NCI-H446 (cell line): ENCODE results near the gene HYAL4.

Experiments used
- DNase-seq, 2 experiments: peaks; one replicate each; lab custom pipeline; 2025; lab: John Stamatoyannopoulos, UW

HYAL4 gene

GRCh38 chr7:123916240-123916724 is 71.3 kb downstream of the HYAL4 start:
- DNase-seq: no peak

- DNase-seq: no peak
Observed at GRCh38 chr7:123917878-123918277, 72.9 kb downstream of the HYAL4 start.

- no peak for DNase-seq
Observed at GRCh38 chr7:123918309-123918708, 73.3 kb downstream of the HYAL4 start.

GRCh38 chr7:123923599-123923998 is 78.6 kb downstream of the HYAL4 start:
- no peak for DNase-seq

- DNase-seq: no peak
Observed at GRCh38 chr7:123924941-123925340, 80.0 kb downstream of the HYAL4 start, which contains the start of gene SPAM1. Gene SPAM1, plus strand, starts transcription at chr7:123925241. Its CDS starts 28,330 bp downstream, at chr7:123953571.
